RCC 7860 (cell line): Measurements from ENCODE around the gene MTNR1A.

Experiments used
- DNase-seq: peaks from one replicate; pipeline ENCODE4 v3.0.0-alpha.2; 2015; ENCODE audit warnings: low spot score
- FAIRE-seq: peaks from 2 replicates; lab custom pipeline; 2012; peaks lifted over from hg19 to GRCh38; lab: Jason Lieb, UNC

Gene MTNR1A

GRCh38 chr4:186554914-186555827, at the start of gene MTNR1A:
Gene MTNR1A (minus strand): TSS chr4:186555567. CDS start chr4:186555365, 202 bp downstream.
- DNase-seq (no peak), FAIRE-seq (no peak)

- no peak for FAIRE-seq
Observed at GRCh38 chr4:186604124-186604807, 48.9 kb upstream of the MTNR1A start.

GRCh38 chr4:186602978-186603377, 47.6 kb upstream of the MTNR1A start:
- FAIRE-seq = no peak
- no peak for DNase-seq

More at GRCh38 chr4:186604124-186604807, 48.9 kb upstream of the MTNR1A start:
- DNase-seq = no peak

GRCh38 chr4:186599483-186599882, 44.1 kb upstream of the MTNR1A start:
- FAIRE-seq (no peak), DNase-seq (no peak)

- DNase-seq (no peak), FAIRE-seq (no peak)
Observed at GRCh38 chr4:186598686-186599085, 43.3 kb upstream of the MTNR1A start.

GRCh38 chr4:186596850-186597390, 41.6 kb upstream of the MTNR1A start:
- FAIRE-seq = no peak
- DNase-seq = no peak

GRCh38 chr4:186596346-186596745, 41.0 kb upstream of the MTNR1A start:
- FAIRE-seq = no peak
- no peak for DNase-seq

- no peak for FAIRE-seq
- no peak for DNase-seq
Observed at GRCh38 chr4:186593587-186593973, 38.2 kb upstream of the MTNR1A start.

- no peak for FAIRE-seq
- no peak for DNase-seq
Observed at GRCh38 chr4:186592966-186593586, 37.7 kb upstream of the MTNR1A start.

- no peak for FAIRE-seq
- no peak for DNase-seq
Observed at GRCh38 chr4:186592445-186592844, 37.1 kb upstream of the MTNR1A start.

GRCh38 chr4:186591651-186592050, 36.3 kb upstream of the MTNR1A start:
- no peak for DNase-seq
- FAIRE-seq = no peak

- DNase-seq (no peak), FAIRE-seq (no peak)
Observed at GRCh38 chr4:186588503-186588902, 33.1 kb upstream of the MTNR1A start.

GRCh38 chr4:186587416-186588018, 32.1 kb upstream of the MTNR1A start:
- FAIRE-seq = no peak
- DNase-seq = peak; percentile 4

- FAIRE-seq = no peak
Observed at GRCh38 chr4:186586205-186586604, 30.8 kb upstream of the MTNR1A start.

GRCh38 chr4:186584912-186585311, 29.5 kb upstream of the MTNR1A start:
- FAIRE-seq (no peak), DNase-seq (no peak)

More at GRCh38 chr4:186586205-186586604, 30.8 kb upstream of the MTNR1A start:
- DNase-seq = no peak

- no peak for FAIRE-seq
- no peak for DNase-seq
Observed at GRCh38 chr4:186581421-186581820, 26.1 kb upstream of the MTNR1A start.

- no peak for DNase-seq
- no peak for FAIRE-seq
Observed at GRCh38 chr4:186580669-186581068, 25.3 kb upstream of the MTNR1A start.

GRCh38 chr4:186570193-186570996, 15.0 kb upstream of the MTNR1A start:
- DNase-seq (peak; percentile 27), FAIRE-seq (no peak)

GRCh38 chr4:186569533-186570192, 14.3 kb upstream of the MTNR1A start:
- DNase-seq (no peak), FAIRE-seq (no peak)
